Naive thymus-derived CD4-positive, alpha-beta T cell (primary cell): ENCODE data around the gene KDM6A. TPM values are rescaled to one million over a fixed set of nuclear protein-coding genes. Genes with fewer than 3 reads are reported as not detected.
"Not testable (repeated sequence)": the region's sequence is repeated elsewhere in the genome, so short reads cannot be mapped to it uniquely, and the experiment has no call there.

Source experiments
- ATAC-seq: fragments of 150-1000 bp; cut with Tn5 transposase; 2 replicates; pipeline ENCODE4 v1.10.0; 2021; ENCODE audit warnings: mild to moderate bottlenecking, moderate library complexity
- CTCF ChIA-PET: fragments of 350-600 bp; sonication (Branson Sonifier 250); formaldehyde crosslinking; loops from one replicate; lab custom pipeline; 2021; ENCODE audit warnings: antibody characterized with exemption; lab: Charles Lee
- POLR2A ChIA-PET: fragments of 350-600 bp; sonication (Branson Sonifier 250); formaldehyde crosslinking; loops from one replicate; lab custom pipeline; 2021; ENCODE audit warnings: antibody characterized with exemption, inconsistent platforms; lab: Charles Lee
- DNase-seq, 9 donors: peaks; one replicate each; pipeline versions ENCODE4 v3.0.0 to v3.0.0-alpha.2; 2020 to 2022; ENCODE audit warnings: mixed read lengths in 1 of 9
- H3K27ac ChIP-seq: one replicate; pipeline ENCODE4 v1.7.0; 2013; ENCODE audit warnings: mild to moderate bottlenecking, low read depth, low read length, moderate library complexity
- H3K27me3 ChIP-seq, 2 donors: one replicate each; pipeline ENCODE4 v1.7.0; 2013; ENCODE audit warnings: low read length in 2 of 2, mild to moderate bottlenecking in 2 of 2, moderate library complexity in 2 of 2; ENCODE audit not compliant: control insufficient read depth in 2 of 2, insufficient read depth in 2 of 2
- H3K36me3 ChIP-seq, 3 experiments: 1 replicate in 2 of 3; 2 replicates in 1 of 3; pipeline ENCODE4 v1.7.0; 2013; ENCODE audit warnings: low read length in 3 of 3, mild to moderate bottlenecking in 3 of 3, moderate library complexity in 1 of 3; ENCODE audit not compliant: insufficient read depth in 3 of 3, control insufficient read depth in 2 of 3
- H3K4me1 ChIP-seq, 2 donors: one replicate each; pipeline ENCODE4 v1.7.0; 2013; ENCODE audit warnings: low read length in 2 of 2, mild to moderate bottlenecking in 2 of 2, moderate library complexity in 1 of 2; ENCODE audit not compliant: control insufficient read depth in 2 of 2, insufficient read depth in 2 of 2
- H3K4me3 ChIP-seq: 2 replicates; pipeline ENCODE4 v1.7.0; 2013; ENCODE audit warnings: mild to moderate bottlenecking, low read length
- H3K9me3 ChIP-seq, 3 experiments: 1 replicate in 2 of 3; 2 replicates in 1 of 3; pipeline ENCODE4 v1.7.0; 2013; ENCODE audit warnings: low read length in 3 of 3; ENCODE audit not compliant: control insufficient read depth in 2 of 3
- H3K27ac Mint-ChIP-seq, 9 donors: one replicate each; pipeline ENCODE4 v1.8.0; 2020 to 2022; ENCODE audit warnings: mixed read lengths in 9 of 9, mild to moderate bottlenecking in 8 of 9, moderate library complexity in 5 of 9, inconsistent platforms in 2 of 9
- H3K27me3 Mint-ChIP-seq, 5 donors: one replicate each; pipeline ENCODE4 v1.8.0; 2021 to 2022; ENCODE audit warnings: mixed read lengths in 5 of 5, mild to moderate bottlenecking in 1 of 5
- H3K36me3 Mint-ChIP-seq, 5 donors: one replicate each; pipeline ENCODE4 v1.8.0; 2020 to 2022; ENCODE audit warnings: mixed read lengths in 5 of 5, mild to moderate bottlenecking in 3 of 5, inconsistent platforms in 1 of 5
- H3K4me1 Mint-ChIP-seq, 7 donors: one replicate each; pipeline ENCODE4 v1.8.0; 2020 to 2022; ENCODE audit warnings: mixed read lengths in 7 of 7, mild to moderate bottlenecking in 3 of 7, inconsistent platforms in 1 of 7
- H3K4me3 Mint-ChIP-seq, 10 donors: one replicate each; pipeline ENCODE4 v1.8.0; 2020 to 2022; ENCODE audit warnings: mild to moderate bottlenecking in 10 of 10, mixed read lengths in 10 of 10, moderate library complexity in 6 of 10, inconsistent platforms in 2 of 10
- H3K9me3 Mint-ChIP-seq, 11 donors: one replicate each; pipeline ENCODE4 v1.8.0; 2020 to 2022; ENCODE audit warnings: mixed read lengths in 11 of 11, mild to moderate bottlenecking in 4 of 11, inconsistent platforms in 1 of 11, moderate library complexity in 1 of 11
- intact Hi-C, 2 donors: fragments of 100-400 bp; cut with micrococcal nuclease; formaldehyde crosslinking; loops; one replicate each; pipeline ENCODE4 v1.15.1; 2023
- polyA plus RNA-seq, 2 donors: library from polyadenylated mRNA; unstranded; fragments of 300-500 nt; fragmentation: Illumina TruSeq; gene quantifications; one replicate each; pipeline ENCODE4 v1.2.3, GENCODE V29; 2021
- total RNA-seq, 6 experiments: library from RNA in 5 of 6; stranded (reverse) in 5 of 6; gene quantifications; 1 replicate in 5 of 6; 2 replicates in 1 of 6; pipeline ENCODE4 v1.2.3 and lab custom pipeline; 2021 to 2026

KDM6A gene
- total and polyA plus RNA-seq, 7 experiments from 2014 or later, result 17.9 to 55.6 (median 46.9) TPM

GRCh38 chrX:45135391-45136075, 262.5 kb downstream of the KDM6A start:
- H3K9me3 ChIP-seq, ATAC-seq, H3K36me3 Mint-ChIP-seq, H3K4me1 ChIP-seq, H3K27ac ChIP-seq, H3K4me1 Mint-ChIP-seq, H3K27me3 Mint-ChIP-seq, H3K27me3 ChIP-seq, H3K4me3 Mint-ChIP-seq, H3K36me3 ChIP-seq, H3K27ac Mint-ChIP-seq, POLR2A ChIA-PET, CTCF ChIA-PET, H3K4me3 ChIP-seq: not testable (repeated sequence)
- intact Hi-C loops, result loop anchor here in 1 of 2 donors (5.0 to 10.0 kb wide), 2 partner anchors 58 to 199 kb away; no protein-coding TSS in a partner anchor
- H3K9me3 Mint-ChIP-seq, result peaks cover 0 to 12% (median 3%) of the 10 kb centered on the region in 11 donors
- DNase-seq, result peak in 5 of 9 donors; percentile 23 to 63 (median 42)

DNA sequence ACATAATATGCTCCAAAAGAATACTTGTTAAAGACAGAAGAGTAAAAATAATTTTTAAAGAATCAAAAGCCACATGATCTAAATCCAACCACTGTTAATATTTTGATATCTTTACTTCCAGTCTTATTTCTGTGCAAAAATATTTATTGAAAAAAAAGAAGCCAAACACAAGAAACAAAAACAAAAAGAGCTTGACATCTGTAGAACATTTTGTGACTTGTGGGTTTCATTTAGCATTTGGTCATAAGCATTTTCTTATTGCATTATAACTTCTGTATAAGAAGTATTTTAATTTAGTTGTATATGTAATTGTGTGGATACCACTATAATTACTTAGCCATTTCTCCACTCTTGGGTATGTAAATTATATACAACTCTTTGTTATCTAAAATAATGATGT, 264.5 kb downstream of the KDM6A start:
- intact Hi-C loops, result loop anchor here in 1 of 2 donors (5.0 to 10.0 kb wide), 2 partner anchors 60 to 197 kb away; no protein-coding TSS in a partner anchor
- DNase-seq (peak in 4 of 9 donors; percentile 2 to 38 (median 5)), ATAC-seq (no peak)
- no peaks in the 10 kb centered on the region for H3K4me1 Mint-ChIP-seq
- no peaks in the 10 kb centered on the region for H3K36me3 Mint-ChIP-seq
- peak overlapping the region in 1 of 9 donors; percentile 2 for H3K27ac Mint-ChIP-seq
- no peaks in the 10 kb centered on the region for H3K27me3 Mint-ChIP-seq
- H3K27me3 ChIP-seq, result no peaks in the 10 kb centered on the region
- POLR2A ChIA-PET, result no interaction called here
- H3K9me3 Mint-ChIP-seq, result peaks cover 0 to 9% (median 2%) of the 10 kb centered on the region in 11 donors
- CTCF ChIA-PET, result no interaction called here
- no peak overlapping the region for H3K27ac ChIP-seq
- H3K4me1 ChIP-seq, result no peaks in the 10 kb centered on the region
- no peak overlapping the region for H3K4me3 Mint-ChIP-seq
- H3K9me3 ChIP-seq, result no peaks in the 10 kb centered on the region
- H3K4me3 ChIP-seq, result no peak overlapping the region
- H3K36me3 ChIP-seq, result no peaks in the 10 kb centered on the region

DNA sequence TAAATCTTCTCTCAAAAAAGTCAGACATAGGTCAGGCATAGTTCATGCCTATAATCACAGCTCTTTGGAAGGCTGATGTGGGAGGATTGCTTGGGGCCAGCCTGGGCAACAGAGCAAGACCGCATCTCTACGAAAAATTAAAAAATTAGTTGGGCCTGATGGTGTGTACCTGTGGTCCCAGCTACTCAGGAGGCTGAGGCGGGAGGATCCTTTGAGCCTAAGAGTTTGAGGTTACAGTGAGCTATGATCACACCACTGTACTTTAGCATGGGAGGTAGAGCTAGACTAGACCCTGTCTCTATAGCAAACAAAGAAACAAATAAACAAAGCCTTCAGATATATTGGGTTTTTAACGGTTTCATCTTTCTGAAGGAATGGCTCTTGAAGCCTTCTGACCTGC, 265.5 kb downstream of the KDM6A start:
- CTCF ChIA-PET, result no interaction called here
- H3K9me3 Mint-ChIP-seq, result peaks cover 0 to 6% (median 2%) of the 10 kb centered on the region in 11 donors
- intact Hi-C loops, result loop anchor here in 1 of 2 donors (1.0 to 10.0 kb wide), 3 partner anchors 61 to 265 kb away; partner anchors contain the start of gene KDM6A
- H3K27me3 Mint-ChIP-seq, result no peaks in the 10 kb centered on the region
- ATAC-seq (peak; percentile 38), DNase-seq (peak in 5 of 9 donors; percentile 20 to 56 (median 34))
- POLR2A ChIA-PET, result no interaction called here
- Histone ChIP-seq H3K27ac (no peak overlapping the region), H3K36me3 (no peaks in the 10 kb centered on the region), H3K9me3 (no peaks in the 10 kb centered on the region), H3K4me1 (no peaks in the 10 kb centered on the region), H3K4me3 (no peak overlapping the region), H3K27me3 (no peaks in the 10 kb centered on the region)
- H3K36me3 Mint-ChIP-seq, result no peaks in the 10 kb centered on the region
- no peaks in the 10 kb centered on the region for H3K4me1 Mint-ChIP-seq
- no peak overlapping the region for H3K4me3 Mint-ChIP-seq
- peak overlapping the region in 2 of 9 donors; percentile 12 to 21 for H3K27ac Mint-ChIP-seq

GRCh38 chrX:45140812-45141211, 267.8 kb downstream of the KDM6A start:
- ChIA-PET POLR2A (no interaction called here), CTCF (no interaction called here)
- no peak overlapping the region for H3K27ac Mint-ChIP-seq
- Histone ChIP-seq H3K9me3 (no peaks in the 10 kb centered on the region), H3K36me3 (no peaks in the 10 kb centered on the region), H3K27me3 (no peaks in the 10 kb centered on the region), H3K4me3 (no peak overlapping the region), H3K27ac (no peak overlapping the region), H3K4me1 (no peaks in the 10 kb centered on the region)
- DNase-seq (no peak), ATAC-seq (no peak)
- H3K4me1 Mint-ChIP-seq, result no peaks in the 10 kb centered on the region
- H3K9me3 Mint-ChIP-seq, result no peaks in the 10 kb centered on the region
- H3K27me3 Mint-ChIP-seq, result no peaks in the 10 kb centered on the region
- no peak overlapping the region for H3K4me3 Mint-ChIP-seq
- intact Hi-C loops, result no loop called here
- H3K36me3 Mint-ChIP-seq, result no peaks in the 10 kb centered on the region

DNA sequence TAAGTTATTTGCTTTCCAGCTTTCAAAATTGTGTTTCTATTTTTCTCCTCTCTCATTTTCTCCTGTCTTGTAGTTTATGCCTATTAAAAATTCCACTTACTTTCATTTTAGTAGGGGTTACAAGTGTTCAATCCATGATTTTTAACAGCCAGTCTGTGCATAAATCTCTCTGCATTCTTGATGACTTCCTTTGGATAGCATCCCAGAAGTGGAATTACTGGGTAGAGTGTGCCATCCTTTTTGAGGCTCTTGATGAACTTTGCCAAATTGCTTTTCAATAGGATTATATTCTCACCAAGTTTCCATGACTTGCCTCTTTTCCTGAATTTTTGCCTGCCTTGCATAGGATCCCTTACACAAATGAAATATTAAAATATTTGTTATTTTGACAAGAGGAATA, 269.2 kb downstream of the KDM6A start:
- Histone ChIP-seq H3K4me1 (no peaks in the 10 kb centered on the region), H3K9me3 (no peaks in the 10 kb centered on the region), H3K36me3 (no peaks in the 10 kb centered on the region), H3K4me3 (no peak overlapping the region), H3K27me3 (no peaks in the 10 kb centered on the region), H3K27ac (no peak overlapping the region)
- no peaks in the 10 kb centered on the region for H3K27me3 Mint-ChIP-seq
- no peaks in the 10 kb centered on the region for H3K9me3 Mint-ChIP-seq
- H3K36me3 Mint-ChIP-seq, result no peaks in the 10 kb centered on the region
- DNase-seq, result no peak
- ChIA-PET CTCF (no interaction called here), POLR2A (no interaction called here)
- no peaks in the 10 kb centered on the region for H3K4me1 Mint-ChIP-seq
- ATAC-seq, result no peak
- H3K27ac Mint-ChIP-seq, result peak overlapping the region in 1 of 9 donors; percentile 38
- H3K4me3 Mint-ChIP-seq, result no peak overlapping the region
- intact Hi-C loops, result no loop called here

GRCh38 chrX:45143455-45143854, 270.5 kb downstream of the KDM6A start:
- H3K9me3 ChIP-seq, result no peaks in the 10 kb centered on the region
- Mint-ChIP-seq H3K4me1 (no peaks in the 10 kb centered on the region), H3K27ac (no peak overlapping the region), H3K36me3 (no peaks in the 10 kb centered on the region), H3K27me3 (no peaks in the 10 kb centered on the region), H3K9me3 (no peaks in the 10 kb centered on the region), H3K4me3 (no peak overlapping the region)
- H3K4me1 ChIP-seq, result no peaks in the 10 kb centered on the region
- ChIA-PET POLR2A (no interaction called here), CTCF (no interaction called here)
- no peaks in the 10 kb centered on the region for H3K27me3 ChIP-seq
- DNase-seq (no peak), ATAC-seq (no peak)
- no peak overlapping the region for H3K4me3 ChIP-seq
- intact Hi-C loops, result no loop called here
- H3K36me3 ChIP-seq, result no peaks in the 10 kb centered on the region
- no peak overlapping the region for H3K27ac ChIP-seq
